Measurements from ENCODE around the gene PAX8. TPM values are rescaled to one million over a fixed set of nuclear protein-coding genes. Genes with fewer than 3 reads are reported as not detected.

Gene PAX8
- total RNA-seq, 1 experiment from 2014 or later, result 3.1 TPM

DNA sequence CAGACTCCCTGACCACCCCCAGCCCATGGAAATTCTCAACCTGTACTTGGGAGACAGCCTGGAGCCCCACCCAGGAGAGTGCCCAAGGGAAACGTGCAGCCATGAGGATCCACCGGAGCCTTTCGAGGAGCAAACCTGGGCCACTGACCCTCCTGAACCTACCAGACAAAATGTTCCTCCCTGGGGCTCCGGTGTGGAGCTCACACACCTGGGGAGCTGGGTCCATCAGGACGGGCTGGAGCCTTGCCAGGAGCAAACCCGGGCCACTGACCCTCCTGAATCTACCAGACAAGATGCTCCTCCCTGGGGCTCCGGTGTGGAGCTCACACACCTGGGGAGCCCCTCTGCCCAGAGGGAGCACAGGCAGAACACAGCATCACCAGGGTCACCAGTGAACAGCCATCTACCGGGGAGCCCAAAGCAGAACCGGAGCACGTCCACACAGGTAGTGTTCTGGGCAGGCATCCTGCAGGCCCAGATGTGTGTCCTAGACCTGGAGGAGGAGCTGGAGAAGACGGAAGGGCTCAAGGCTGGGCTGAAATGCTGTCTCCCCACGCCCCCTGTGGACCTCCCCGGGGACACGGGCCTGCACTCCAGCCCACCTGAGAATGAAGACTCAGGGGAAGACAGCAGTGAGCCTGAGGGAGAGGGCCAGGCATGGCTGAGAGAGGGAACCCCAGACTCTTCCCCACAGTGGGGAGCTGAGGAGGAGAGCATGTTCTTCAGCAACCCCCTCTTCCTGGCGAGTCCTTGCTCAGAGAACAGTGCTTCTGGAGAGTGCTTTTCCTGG lies 96.1 kb downstream of the PAX8 start:
- DNase-seq (ENCODE audit: low spot score), result no peak
- POLR2A ChIA-PET (ENCODE audit: low non-redundant PET), result no interaction called here
- no peaks in the 10 kb centered on the region for H3K4me1 ChIP-seq (ENCODE audit: insufficient read depth, low read length, poor library complexity, severe bottlenecking)
- BruUV-seq (replicated peaks), result no TSS peak
- no peak overlapping the region for H3K4me3 ChIP-seq (ENCODE audit: low read depth, low read length, poor library complexity, severe bottlenecking)
- H3K27me3 ChIP-seq (replicated peaks; ENCODE audit: insufficient read depth, low read depth, low read length, poor library complexity), result no peaks in the 10 kb centered on the region
- TF ChIP-seq EZH2 (IDR thresholded peaks at IDR 0.05; ENCODE audit: borderline replicate concordance, low read depth, low read length, poor library complexity, severe bottlenecking), result no peak
- TF ChIP-seq, protein P1, sequence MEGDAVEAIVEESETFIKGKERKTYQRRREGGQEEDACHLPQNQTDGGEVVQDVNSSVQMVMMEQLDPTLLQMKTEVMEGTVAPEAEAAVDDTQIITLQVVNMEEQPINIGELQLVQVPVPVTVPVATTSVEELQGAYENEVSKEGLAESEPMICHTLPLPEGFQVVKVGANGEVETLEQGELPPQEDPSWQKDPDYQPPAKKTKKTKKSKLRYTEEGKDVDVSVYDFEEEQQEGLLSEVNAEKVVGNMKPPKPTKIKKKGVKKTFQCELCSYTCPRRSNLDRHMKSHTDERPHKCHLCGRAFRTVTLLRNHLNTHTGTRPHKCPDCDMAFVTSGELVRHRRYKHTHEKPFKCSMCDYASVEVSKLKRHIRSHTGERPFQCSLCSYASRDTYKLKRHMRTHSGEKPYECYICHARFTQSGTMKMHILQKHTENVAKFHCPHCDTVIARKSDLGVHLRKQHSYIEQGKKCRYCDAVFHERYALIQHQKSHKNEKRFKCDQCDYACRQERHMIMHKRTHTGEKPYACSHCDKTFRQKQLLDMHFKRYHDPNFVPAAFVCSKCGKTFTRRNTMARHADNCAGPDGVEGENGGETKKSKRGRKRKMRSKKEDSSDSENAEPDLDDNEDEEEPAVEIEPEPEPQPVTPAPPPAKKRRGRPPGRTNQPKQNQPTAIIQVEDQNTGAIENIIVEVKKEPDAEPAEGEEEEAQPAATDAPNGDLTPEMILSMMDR (conservative IDR thresholded peaks at IDR 0.05; ENCODE audit: low read depth, low read length), result no peak
- no peaks in the 10 kb centered on the region for H3K9me3 ChIP-seq (ENCODE audit: low read depth, low read length, poor library complexity, severe bottlenecking)
- H3K27ac ChIP-seq (ENCODE audit: low read depth, low read length, poor library complexity, severe bottlenecking), result no peak overlapping the region
- H3K36me3 ChIP-seq (ENCODE audit: insufficient read depth, low read length, poor library complexity, severe bottlenecking), result no peaks in the 10 kb centered on the region
- intact Hi-C loops (cut with micrococcal nuclease; ENCODE audit: unreplicated experiment), result no loop called here
- CTCF ChIA-PET, result no interaction called here

DNA sequence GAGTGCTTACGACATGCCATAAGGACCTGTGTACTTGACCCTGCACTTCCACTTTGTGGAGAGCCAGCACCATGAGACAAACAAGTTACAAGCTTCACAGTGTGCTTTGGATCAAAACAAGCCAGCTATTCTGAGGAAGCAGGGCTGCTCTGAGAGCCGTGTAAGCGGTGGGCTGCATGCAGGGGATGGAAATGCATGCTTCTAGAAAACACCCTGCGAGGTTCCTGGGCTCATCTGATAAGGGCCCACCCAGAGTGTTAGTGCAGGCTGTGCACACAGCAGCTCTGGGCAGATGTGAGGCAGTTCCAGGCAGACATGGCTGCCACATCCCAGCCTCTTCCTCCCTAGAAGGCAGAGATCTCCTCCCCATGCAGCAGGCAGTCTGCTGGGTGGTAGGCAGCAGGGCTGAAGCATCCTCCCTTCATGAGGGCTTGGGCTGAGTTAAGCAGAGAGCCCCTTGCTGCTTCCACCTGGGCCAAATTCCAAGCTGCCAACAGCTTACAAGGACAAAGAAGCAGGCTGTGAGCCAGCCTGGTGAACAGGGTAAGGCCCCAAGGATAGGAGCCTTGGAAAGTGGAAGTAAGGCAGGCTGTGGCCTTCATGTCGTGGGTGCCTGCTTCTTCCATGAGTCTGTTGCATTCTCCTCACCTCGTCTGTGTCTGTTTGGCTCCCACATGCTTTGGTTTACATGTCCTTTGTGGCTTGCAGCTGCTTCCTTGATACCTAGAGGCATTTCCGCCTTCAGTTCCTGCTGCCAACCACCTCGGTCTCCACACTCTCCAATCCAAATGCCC lies 97.3 kb downstream of the PAX8 start:
- H3K4me3 ChIP-seq (ENCODE audit: low read depth, low read length, poor library complexity, severe bottlenecking), result no peak overlapping the region
- H3K9me3 ChIP-seq (ENCODE audit: low read depth, low read length, poor library complexity, severe bottlenecking), result no peaks in the 10 kb centered on the region
- CTCF ChIA-PET, result no interaction called here
- H3K27ac ChIP-seq (ENCODE audit: low read depth, low read length, poor library complexity, severe bottlenecking), result no peak overlapping the region
- H3K27me3 ChIP-seq (replicated peaks; ENCODE audit: insufficient read depth, low read depth, low read length, poor library complexity), result no peaks in the 10 kb centered on the region
- no peaks in the 10 kb centered on the region for H3K4me1 ChIP-seq (ENCODE audit: insufficient read depth, low read length, poor library complexity, severe bottlenecking)
- no TSS peak for BruUV-seq (replicated peaks)
- H3K36me3 ChIP-seq (ENCODE audit: insufficient read depth, low read length, poor library complexity, severe bottlenecking), result no peaks in the 10 kb centered on the region
- POLR2A ChIA-PET (ENCODE audit: low non-redundant PET), result no interaction called here
- no peak for DNase-seq (ENCODE audit: low spot score)
- intact Hi-C loops (cut with micrococcal nuclease; ENCODE audit: unreplicated experiment), result no loop called here
- TF ChIP-seq, protein P1 (conservative IDR thresholded peaks at IDR 0.05; ENCODE audit: low read depth, low read length), result no peak
- TF ChIP-seq EZH2 (IDR thresholded peaks at IDR 0.05; ENCODE audit: borderline replicate concordance, low read depth, low read length, poor library complexity, severe bottlenecking), result no peak

DNA sequence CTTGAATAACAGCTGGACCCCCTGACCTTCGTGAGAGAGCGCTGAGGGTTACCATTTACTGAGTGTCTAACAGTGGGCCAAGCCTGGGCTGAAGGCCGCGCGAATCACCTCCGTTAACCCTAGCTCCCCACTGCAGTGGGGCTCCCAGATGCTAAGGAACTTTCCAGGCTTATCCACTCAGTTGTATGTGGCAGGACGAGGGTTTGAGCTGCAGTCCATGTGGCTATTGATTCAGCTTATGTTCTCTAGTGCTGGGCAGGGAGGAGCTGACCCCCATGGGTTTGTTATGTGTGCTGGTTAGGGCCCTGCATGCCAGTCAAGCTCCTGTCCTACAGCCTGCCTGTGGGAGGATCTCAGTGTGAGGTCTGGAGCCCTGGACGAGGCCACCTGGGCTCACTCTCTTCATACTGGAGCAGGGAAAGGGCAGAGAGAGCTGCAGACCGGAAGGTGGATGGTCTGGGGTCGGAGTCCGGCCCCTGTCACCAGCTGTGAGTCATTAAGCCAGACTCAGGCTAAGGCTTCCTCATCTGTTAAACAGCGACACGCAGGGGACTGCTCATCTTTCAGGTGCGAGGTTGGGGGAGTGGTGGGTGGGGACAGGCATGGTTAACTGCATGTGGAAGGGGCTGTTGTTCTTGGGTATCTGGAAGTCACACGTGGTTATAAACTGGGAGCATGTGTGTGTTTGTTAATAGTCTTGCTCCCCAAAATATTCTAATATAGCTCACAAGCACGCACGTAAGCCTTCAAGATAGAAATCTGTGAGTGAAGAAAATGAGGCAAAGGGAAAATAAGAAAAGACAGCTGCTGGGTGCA lies 98.4 kb downstream of the PAX8 start:
- no peaks in the 10 kb centered on the region for H3K9me3 ChIP-seq (ENCODE audit: low read depth, low read length, poor library complexity, severe bottlenecking)
- intact Hi-C loops (cut with micrococcal nuclease; ENCODE audit: unreplicated experiment), result no loop called here
- TF ChIP-seq, protein P1 (conservative IDR thresholded peaks at IDR 0.05; ENCODE audit: low read depth, low read length), result no peak
- no peak for TF ChIP-seq EZH2 (IDR thresholded peaks at IDR 0.05; ENCODE audit: borderline replicate concordance, low read depth, low read length, poor library complexity, severe bottlenecking)
- H3K36me3 ChIP-seq (ENCODE audit: insufficient read depth, low read length, poor library complexity, severe bottlenecking), result no peaks in the 10 kb centered on the region
- H3K4me3 ChIP-seq (ENCODE audit: low read depth, low read length, poor library complexity, severe bottlenecking), result no peak overlapping the region
- H3K4me1 ChIP-seq (ENCODE audit: insufficient read depth, low read length, poor library complexity, severe bottlenecking), result no peaks in the 10 kb centered on the region
- no peaks in the 10 kb centered on the region for H3K27me3 ChIP-seq (replicated peaks; ENCODE audit: insufficient read depth, low read depth, low read length, poor library complexity)
- CTCF ChIA-PET, result no interaction called here
- DNase-seq (ENCODE audit: low spot score), result no peak
- no peak overlapping the region for H3K27ac ChIP-seq (ENCODE audit: low read depth, low read length, poor library complexity, severe bottlenecking)
- BruUV-seq (replicated peaks), result no TSS peak
- POLR2A ChIA-PET (ENCODE audit: low non-redundant PET), result no interaction called here
